ENCODE data around the gene SIX3. TPM values are rescaled to one million over a fixed set of nuclear protein-coding genes. Genes with fewer than 3 reads are reported as not detected.

Gene SIX3
- not detected for total RNA-seq
- polyA plus RNA-seq, result under 1 TPM in 1 of 3 donors, not detected in 2; 0.03 TPM
- long read RNA-seq, donor 1, result 0 reads
- long read RNA-seq, donor 2, result 0 reads

DNA sequence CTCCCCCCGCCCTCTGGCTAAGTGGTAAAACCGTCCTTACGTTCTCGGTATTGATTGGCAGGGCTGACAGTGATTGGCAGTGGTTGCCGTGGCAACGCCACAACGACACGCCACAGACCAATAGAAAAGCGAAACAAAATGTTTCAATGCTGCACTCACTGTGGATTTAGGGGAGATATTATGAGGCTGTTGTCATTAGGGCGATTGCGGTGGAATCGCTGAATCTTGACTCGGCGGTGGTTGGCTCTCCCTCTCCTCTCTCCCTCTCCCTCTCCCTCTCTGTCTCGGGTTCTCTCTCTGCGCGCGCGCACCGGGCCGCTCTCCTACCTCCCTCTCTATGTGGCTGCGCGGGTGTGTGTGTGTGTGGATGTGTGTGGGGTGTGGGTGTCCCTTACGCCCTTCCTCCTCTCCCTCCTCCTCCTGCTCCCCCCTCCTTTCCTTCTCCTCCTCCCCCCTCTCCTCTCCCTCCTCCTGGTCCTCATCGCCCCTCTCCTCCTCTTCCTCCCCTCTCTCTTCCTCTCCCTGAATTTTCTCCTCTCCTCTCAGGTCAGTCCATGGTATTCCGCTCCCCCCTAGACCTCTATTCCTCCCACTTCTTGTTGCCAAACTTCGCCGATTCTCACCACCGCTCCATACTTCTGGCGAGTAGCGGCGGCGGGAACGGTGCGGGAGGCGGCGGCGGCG is at the start of gene SIX3:
SIX3 (plus strand) TSS at position 152 of the 684 bp plus-strand sequence; CDS start at position 555, 403 bp downstream.
- Histone ChIP-seq H3K4me1 (peaks cover 32 to 85% (median 66%) of the 10 kb centered on the region in 6 donors), H3K36me3 (no peaks in the 10 kb centered on the region), H3K4me3 (peak within 1 kb of the TSS in 7 of 8 donors; percentile 23 to 66 (median 38)), H3K27me3 (replicated peaks in 1 of 7) (peaks cover 25 to 100% (median 91%) of the 10 kb centered on the region in 7 donors), H3K27ac (no peak within 1 kb of the TSS), H3K9me3 (no peaks in the 10 kb centered on the region)
- intact Hi-C loops (cut with DNase I; ENCODE audit: low total_unique reads), result no loop called here
- WGBS, 5 donors, result 3 to 4% (median 4%) methylated on average over 37 to 39 of the region's 39 CpGs
- DNase-seq, result peak; percentile 69
- TF ChIP-seq POLR2A (IDR thresholded peaks at IDR 0.05), result no peak
- TF ChIP-seq, protein P1, sequence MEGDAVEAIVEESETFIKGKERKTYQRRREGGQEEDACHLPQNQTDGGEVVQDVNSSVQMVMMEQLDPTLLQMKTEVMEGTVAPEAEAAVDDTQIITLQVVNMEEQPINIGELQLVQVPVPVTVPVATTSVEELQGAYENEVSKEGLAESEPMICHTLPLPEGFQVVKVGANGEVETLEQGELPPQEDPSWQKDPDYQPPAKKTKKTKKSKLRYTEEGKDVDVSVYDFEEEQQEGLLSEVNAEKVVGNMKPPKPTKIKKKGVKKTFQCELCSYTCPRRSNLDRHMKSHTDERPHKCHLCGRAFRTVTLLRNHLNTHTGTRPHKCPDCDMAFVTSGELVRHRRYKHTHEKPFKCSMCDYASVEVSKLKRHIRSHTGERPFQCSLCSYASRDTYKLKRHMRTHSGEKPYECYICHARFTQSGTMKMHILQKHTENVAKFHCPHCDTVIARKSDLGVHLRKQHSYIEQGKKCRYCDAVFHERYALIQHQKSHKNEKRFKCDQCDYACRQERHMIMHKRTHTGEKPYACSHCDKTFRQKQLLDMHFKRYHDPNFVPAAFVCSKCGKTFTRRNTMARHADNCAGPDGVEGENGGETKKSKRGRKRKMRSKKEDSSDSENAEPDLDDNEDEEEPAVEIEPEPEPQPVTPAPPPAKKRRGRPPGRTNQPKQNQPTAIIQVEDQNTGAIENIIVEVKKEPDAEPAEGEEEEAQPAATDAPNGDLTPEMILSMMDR (IDR thresholded peaks at IDR 0.05 in 8 of 11, conservative IDR thresholded peaks at IDR 0.05 in 3 of 11), result no peak
- TF ChIP-seq POLR2AphosphoS5 (IDR thresholded peaks at IDR 0.05), result no peak

DNA sequence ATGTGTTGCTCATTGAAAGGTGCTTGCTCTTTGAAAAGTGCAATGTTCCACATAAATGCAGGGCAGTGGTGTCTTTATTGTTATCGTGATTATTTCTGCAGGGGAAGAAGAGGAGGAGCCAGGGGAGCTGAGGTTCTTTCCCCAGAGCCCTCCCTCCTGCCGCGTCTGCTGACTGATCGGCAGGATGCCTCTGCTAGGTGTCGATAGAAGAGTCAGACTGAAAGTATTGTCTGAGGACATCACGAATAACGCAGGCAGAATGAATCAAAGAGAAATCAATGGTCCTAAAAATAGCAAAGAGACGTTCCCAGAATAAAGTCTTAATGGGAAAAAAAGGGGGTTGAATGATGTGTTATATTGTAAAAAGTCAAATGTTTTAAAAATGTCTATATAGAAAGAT is 47.4 kb upstream of the SIX3 start:
- intact Hi-C loops (cut with DNase I; ENCODE audit: low total_unique reads), result no loop called here
- H3K27me3 ChIP-seq (replicated peaks in 1 of 7), result peaks cover 0 to 5% (median 0%) of the 10 kb centered on the region in 7 donors
- H3K4me1 ChIP-seq, result no peaks in the 10 kb centered on the region
- no peaks in the 10 kb centered on the region for H3K36me3 ChIP-seq
- peaks cover 0 to 30% (median 16%) of the 10 kb centered on the region in 8 donors for H3K9me3 ChIP-seq
- TF ChIP-seq, protein P1 (IDR thresholded peaks at IDR 0.05 in 8 of 11, conservative IDR thresholded peaks at IDR 0.05 in 3 of 11), result no peak
- no peak for TF ChIP-seq POLR2AphosphoS5 (IDR thresholded peaks at IDR 0.05)
- TF ChIP-seq POLR2A (IDR thresholded peaks at IDR 0.05), result no peak
- no peak overlapping the region for H3K4me3 ChIP-seq
- DNase-seq, result no peak
- no peak overlapping the region for H3K27ac ChIP-seq
- WGBS, 5 donors, result 39 to 55% (median 50%) methylated on average over 8 of the region's 8 CpGs

DNA sequence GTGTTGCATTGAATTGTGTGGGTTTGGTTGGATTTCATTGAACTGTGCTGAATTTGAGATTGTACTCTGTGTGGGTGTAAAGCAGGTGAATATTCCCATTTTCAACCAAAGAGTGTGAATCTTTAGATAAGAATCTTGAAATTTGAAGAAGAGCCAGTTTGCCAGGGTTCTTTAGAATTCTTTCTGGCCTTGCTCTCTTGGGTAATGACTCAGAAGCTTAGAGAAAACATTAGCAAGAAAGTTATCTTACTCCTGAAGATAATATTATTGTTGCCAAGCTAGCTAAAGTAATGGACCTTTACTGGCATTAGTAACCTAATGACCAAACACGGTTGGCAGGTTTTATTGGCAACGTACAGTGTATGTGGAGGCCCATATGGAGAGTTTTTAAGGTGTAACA is 46.4 kb upstream of the SIX3 start:
- H3K36me3 ChIP-seq, result no peaks in the 10 kb centered on the region
- TF ChIP-seq, protein P1 (IDR thresholded peaks at IDR 0.05 in 8 of 11, conservative IDR thresholded peaks at IDR 0.05 in 3 of 11), result no peak
- TF ChIP-seq POLR2A (IDR thresholded peaks at IDR 0.05) (no peak), POLR2AphosphoS5 (IDR thresholded peaks at IDR 0.05) (no peak)
- no peak for DNase-seq
- H3K9me3 ChIP-seq, result peaks cover 0 to 30% (median 16%) of the 10 kb centered on the region in 8 donors
- H3K4me3 ChIP-seq, result no peak overlapping the region
- no peaks in the 10 kb centered on the region for H3K4me1 ChIP-seq
- intact Hi-C loops (cut with DNase I; ENCODE audit: low total_unique reads), result no loop called here
- no peak overlapping the region for H3K27ac ChIP-seq
- H3K27me3 ChIP-seq (replicated peaks in 1 of 7), result peaks cover 0 to 15% (median 0%) of the 10 kb centered on the region in 7 donors
- 80 to 89% (median 86%) methylated on average over 2 of the region's 2 CpGs for WGBS, 5 donors

DNA sequence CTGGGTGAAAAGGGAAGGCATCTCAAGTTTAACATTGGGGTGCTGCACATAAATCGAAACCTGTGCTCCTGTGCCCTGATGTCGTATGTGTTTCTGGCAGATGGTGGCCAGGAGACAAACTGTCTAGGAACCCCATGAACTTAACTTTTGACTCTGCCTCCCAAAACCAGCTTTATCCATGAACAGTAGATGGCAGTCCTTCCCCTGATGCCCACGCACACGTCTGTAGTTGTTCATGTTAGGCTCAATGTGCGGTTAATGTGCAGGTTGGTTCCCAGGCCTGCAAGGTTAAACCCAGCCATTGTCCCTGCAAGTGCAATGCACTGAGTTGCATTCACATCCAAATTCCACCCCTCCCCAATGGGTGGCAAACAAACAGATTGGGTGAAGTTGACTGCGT is 44.1 kb upstream of the SIX3 start:
- no peak for DNase-seq
- H3K27me3 ChIP-seq (replicated peaks in 1 of 7), result peaks cover 0 to 31% (median 0%) of the 10 kb centered on the region in 7 donors
- TF ChIP-seq, protein P1 (IDR thresholded peaks at IDR 0.05 in 8 of 11, conservative IDR thresholded peaks at IDR 0.05 in 3 of 11), result no peak
- H3K9me3 ChIP-seq, result peaks cover 0 to 13% (median 5%) of the 10 kb centered on the region in 8 donors
- WGBS, 5 donors, result 83 to 93% (median 88%) methylated on average over 6 of the region's 6 CpGs
- H3K27ac ChIP-seq, result no peak overlapping the region
- H3K4me3 ChIP-seq, result no peak overlapping the region
- H3K4me1 ChIP-seq, result no peaks in the 10 kb centered on the region
- intact Hi-C loops (cut with DNase I; ENCODE audit: low total_unique reads), result no loop called here
- no peaks in the 10 kb centered on the region for H3K36me3 ChIP-seq

All from spleen (tissue), 13 donors.